HG02885 (cell line): ENCODE data around the gene NFIA.
A peak's percentile ranks its signal among the peaks of the same experiment; 100 is the strongest.
"Not testable (repeated sequence)": the region's sequence is repeated elsewhere in the genome, so short reads cannot be mapped to it uniquely, and the experiment has no call there.

Experiments used
- ATAC-seq: cut with Tn5 transposase; IDR thresholded peaks from one replicate; pipeline ENCODE4 v1.9.1; 2021; ENCODE audit warnings: mild to moderate bottlenecking; ENCODE audit not compliant: unreplicated experiment, poor library complexity

The NFIA gene

GRCh38 chr1:61056573-61057439, 25.6 kb upstream of the NFIA start:
- ATAC-seq = no peak

GRCh38 chr1:61058483-61059245, 23.7 kb upstream of the NFIA start:
- no peak for ATAC-seq

- not testable (repeated sequence) for ATAC-seq
Measured at GRCh38 chr1:61061601-61062000, 20.8 kb upstream of the NFIA start.

- ATAC-seq = no peak
Measured at GRCh38 chr1:61064673-61065072, 17.7 kb upstream of the NFIA start.

GRCh38 chr1:61067446-61068019, 14.8 kb upstream of the NFIA start:
- ATAC-seq = no peak

- ATAC-seq = no peak
Measured at GRCh38 chr1:61070054-61070453, 12.3 kb upstream of the NFIA start.

- ATAC-seq = no peak
Measured at GRCh38 chr1:61071205-61072130, 10.9 kb upstream of the NFIA start.

GRCh38 chr1:61073871-61074270, 8.5 kb upstream of the NFIA start:
- no peak for ATAC-seq

- ATAC-seq = not testable (repeated sequence)
Measured at GRCh38 chr1:61075833-61076232, 6.5 kb upstream of the NFIA start.

- peak; percentile 84 for ATAC-seq
Measured at GRCh38 chr1:61076728-61077675, 5.4 kb upstream of the NFIA start.

GRCh38 chr1:61077676-61078541, 4.5 kb upstream of the NFIA start:
- peak; percentile 67 for ATAC-seq

- ATAC-seq = no peak
Measured at GRCh38 chr1:61078618-61079295, 3.6 kb upstream of the NFIA start.

GRCh38 chr1:61079296-61079897, 3.0 kb upstream of the NFIA start:
- ATAC-seq = no peak

GRCh38 chr1:61079898-61080336, 2.4 kb upstream of the NFIA start:
- no peak for ATAC-seq

GRCh38 chr1:61080413-61081143, 1.8 kb upstream of the NFIA start:
- no peak for ATAC-seq

GRCh38 chr1:61081144-61081685, 1.1 kb upstream of the NFIA start:
- no peak for ATAC-seq
